K562 (cell line): Measurements from ENCODE around the gene ACVR2B. TPM values are rescaled to one million over a fixed set of nuclear protein-coding genes. Genes with fewer than 3 reads are reported as not detected.
A peak's percentile ranks its signal among the peaks of the same experiment; 100 is the strongest.

Experiments
- ATAC-seq: fragments of 200-7000 bp; cut with Tn5 transposase; 3 replicates; pipeline ENCODE4 v1.9.1; 2020; ENCODE audit warnings: moderate library complexity
- BruUV-seq: library from RNA; stranded (reverse); fragments of 400-500 nt; replicated peaks from 2 replicates; lab custom pipeline; 2021; lab: Mats Ljungman, UMichigan
- CTCF ChIA-PET: fragments of 300-600 bp; formaldehyde crosslinking; extraction: SDS; loops from one replicate; lab custom pipeline; 2021; ENCODE audit warnings: low intra/inter-chr PET ratio; lab: Yijun Ruan, JAX
- POLR2A ChIA-PET: fragments of 300-600, 350-650 bp; sonication (Branson Sonifier 250); formaldehyde crosslinking; extraction: SDS; loops from one replicate; lab custom pipeline; 2021; ENCODE audit warnings: antibody characterized with exemption, inconsistent platforms; lab: Yijun Ruan, JAX
- DNase-seq, 4 experiments: peaks; one replicate each; pipeline versions ENCODE4 v3.0.0 to v3.0.0-alpha.2; 2011 to 2018; ENCODE audit warnings: low spot score in 3 of 4, mixed read lengths in 3 of 4; ENCODE audit errors: extremely low read depth in 1 of 4
- FAIRE-seq: peaks from 2 replicates; lab custom pipeline; 2011; peaks lifted over from hg19 to GRCh38; lab: Jason Lieb, UNC
- H2AFZ ChIP-seq: 2 replicates; pipeline ENCODE4 v1.6.0; 2011; ENCODE audit warnings: low read depth, low read length, control low read depth, inconsistent platforms
- H3K27ac ChIP-seq: fragments of 200-600 bp; 3 replicates; pipeline ENCODE4 v1.8.0; 2011; ENCODE audit warnings: low read depth, mild to moderate bottlenecking, control low read depth, inconsistent platforms, low read length, moderate library complexity, mixed read lengths; ENCODE audit errors: extremely low read depth
- H3K27me3 ChIP-seq, 2 experiments: fragments of 300-600 bp in 1 of 2; 2 replicates in 1 of 2; 3 replicates in 1 of 2; pipeline versions ENCODE4 v1.6.0 to v1.8.0; 2011; ENCODE audit warnings: inconsistent platforms in 2 of 2, low read length in 2 of 2, mild to moderate bottlenecking in 1 of 2, mixed read lengths in 1 of 2, moderate library complexity in 1 of 2; ENCODE audit not compliant: control insufficient read depth in 2 of 2, insufficient read depth in 2 of 2
- H3K36me3 ChIP-seq: fragments of 300-600 bp; 3 replicates; pipeline ENCODE4 v1.8.0; 2011; ENCODE audit warnings: mild to moderate bottlenecking, low read length, inconsistent platforms; ENCODE audit not compliant: control insufficient read depth, insufficient read depth
- H3K4me1 ChIP-seq, 2 experiments: fragments of 200-600 bp in 1 of 2; replicated peaks in 1 of 2; 2 replicates in 1 of 2; 3 replicates in 1 of 2; pipeline versions ENCODE4 v1.5.1 to v1.8.0; 2011; ENCODE audit warnings: inconsistent platforms in 2 of 2, low read length in 2 of 2, mild to moderate bottlenecking in 1 of 2, mixed read lengths in 1 of 2, moderate library complexity in 1 of 2; ENCODE audit not compliant: control insufficient read depth in 2 of 2, insufficient read depth in 2 of 2
- H3K4me2 ChIP-seq: 2 replicates; pipeline ENCODE4 v1.6.1; 2011; ENCODE audit warnings: low read length, control low read depth, inconsistent platforms, mixed read lengths; ENCODE audit not compliant: insufficient read depth
- H3K4me3 ChIP-seq: fragments of 200-600 bp; sonication (generic), shearing (Covaris generic); 2 replicates; pipeline ENCODE4 v1.5.1; 2016; ENCODE audit warnings: control low read depth, inconsistent platforms
- H3K79me2 ChIP-seq: fragments of 200-600 bp; 3 replicates; pipeline ENCODE4 v1.8.0; 2011; ENCODE audit warnings: low read length, inconsistent platforms; ENCODE audit not compliant: control insufficient read depth, insufficient read depth
- H3K9ac ChIP-seq, 2 experiments: 2 replicates each; pipeline versions ENCODE4 v1.6.0 to v1.6.1; 2011; ENCODE audit warnings: low read depth in 2 of 2, low read length in 2 of 2, control low read depth in 1 of 2, inconsistent platforms in 1 of 2, mild to moderate bottlenecking in 1 of 2, mixed read lengths in 1 of 2; ENCODE audit not compliant: insufficient read depth in 1 of 2
- H3K9me1 ChIP-seq: one replicate; pipeline ENCODE4 v1.6.0; 2011; ENCODE audit warnings: inconsistent platforms, mild to moderate bottlenecking, low read length, moderate library complexity; ENCODE audit not compliant: control insufficient read depth, insufficient read depth
- H3K9me3 ChIP-seq: replicated peaks from 2 replicates; pipeline ENCODE4 v1.5.1; 2011; ENCODE audit warnings: low read depth, low read length, inconsistent platforms; ENCODE audit not compliant: control insufficient read depth, insufficient read depth
- H4K20me1 ChIP-seq: replicated peaks from 2 replicates; pipeline ENCODE4 v1.6.1; 2011; ENCODE audit warnings: low read length, inconsistent platforms, mixed read lengths; ENCODE audit not compliant: control insufficient read depth, insufficient read depth
- CTBP1 ChIP-seq: fragments of 450-650 bp; IDR thresholded peaks from 2 replicates; pipeline ENCODE4 v1.6.1; 2016; ENCODE audit warnings: borderline replicate concordance
- KLF6 ChIP-seq: fragments of 250-450 bp; sonication (Bioruptor Pico); IDR thresholded peaks from 2 replicates; pipeline ENCODE4 v1.4.0; 2020; ENCODE audit warnings: mild to moderate bottlenecking, moderate library complexity, borderline replicate concordance
- MECOM ChIP-seq: fragments of 250-450 bp; sonication (Bioruptor Pico); IDR thresholded peaks from 2 replicates; pipeline ENCODE4 v1.8.0; 2022; ENCODE audit warnings: inconsistent platforms
- NFIC ChIP-seq: fragments of 450-650 bp; IDR thresholded peaks from 2 replicates; pipeline ENCODE4 v1.6.1; 2017; ENCODE audit warnings: mild to moderate bottlenecking, inconsistent platforms
- ZBTB11 ChIP-seq, 3 experiments: fragments of 200-800 bp in 1 of 3; fragments of 250-450 bp in 1 of 3; fragments of 450-650 bp in 1 of 3; sonication (Bioruptor Pico) in 1 of 3; sonication (Bioruptor generic) in 1 of 3; formaldehyde crosslinking in 1 of 3; IDR thresholded peaks; 2 replicates each; pipeline versions ENCODE4 v1.6.1 to v1.8.0; 2016 to 2022; ENCODE audit warnings: mild to moderate bottlenecking in 2 of 3, missing genetic modification characterization in 2 of 3, missing compliant biosample characterization in 1 of 3, moderate library complexity in 1 of 3
- WGBS: fragments of 100-300 bp; shearing (Covaris generic); methylation state at CpG from one replicate; pipeline ENCODE4 v1.1.6; 2016; ENCODE audit warnings: low coverage, mixed read lengths; ENCODE audit not compliant: insufficient coverage; ENCODE audit errors: missing lambda C conversion rate; 5-methylcytosine and 5-hydroxymethylcytosine counted together
- in situ Hi-C: fragments of 300-500 bp; cut with MboI; formaldehyde crosslinking; loops from 4 replicates; pipeline ENCODE4 v1.15.0; 2018; ENCODE audit warnings: inconsistent platforms, mixed read lengths
- intact Hi-C: fragments of 100-400 bp; cut with micrococcal nuclease; formaldehyde crosslinking; loops from 2 replicates; pipeline ENCODE4 v1.14.2; 2022
- polyA plus RNA-seq, 8 experiments: library from polyadenylated mRNA; depleted of rRNA in 4 of 8; stranded (reverse) in 5 of 8; unstranded in 3 of 8; fragments of >200 nt; fragmentation: Nextera tagmentation in 2 of 8; fragmentation: Illumina TruSeq in 1 of 8; extraction: Ambion mirVana in 2 of 8; extraction: Trizol in 1 of 8; gene quantifications; 2 replicates each; pipeline versions ENCODE4 v1.2.1 to v1.2.3, GENCODE V29; 2011 to 2014; ENCODE audit warnings: inconsistent platforms in 1 of 8, missing spikeins in 1 of 8
- total RNA-seq, 7 experiments: library from RNA; depleted of rRNA in 6 of 7; stranded (reverse); fragments of >200 nt in 6 of 7; fragmentation: Illumina TruSeq in 2 of 7; extraction: Trizol in 2 of 7; gene quantifications; 2 replicates each; pipeline versions ENCODE4 v1.2.1 to v1.2.3, GENCODE V29; 2011 to 2021; ENCODE audit warnings: low replicate concordance in 1 of 7
- TF ChIP-seq, protein P1 (sequence below): fragments of 450-650 bp; conservative IDR thresholded peaks from 2 replicates; pipeline ENCODE4 v1.6.1; 2016; ENCODE audit warnings: missing genetic modification characterization, low read depth, mild to moderate bottlenecking, control low read depth, missing compliant biosample characterization

Gene ACVR2B
- total and polyA plus RNA-seq, 9 of the 15 experiments (the other 6 are each of a cell fraction or from before 2014, with no cell fraction given) = 1.8 to 23.7 (median 7.1) TPM

GRCh38 chr3:38511546-38511945, 57.9 kb downstream of the ACVR2B start (continued):
- TF ChIP-seq ZBTB11 (CRISPR knock-in tag; IDR thresholded peaks at IDR 0.05) (no peak), KLF6 (CRISPR knock-in tag) (no peak), MECOM (CRISPR knock-in tag) (no peak), CTBP1 (no peak)

DNA sequence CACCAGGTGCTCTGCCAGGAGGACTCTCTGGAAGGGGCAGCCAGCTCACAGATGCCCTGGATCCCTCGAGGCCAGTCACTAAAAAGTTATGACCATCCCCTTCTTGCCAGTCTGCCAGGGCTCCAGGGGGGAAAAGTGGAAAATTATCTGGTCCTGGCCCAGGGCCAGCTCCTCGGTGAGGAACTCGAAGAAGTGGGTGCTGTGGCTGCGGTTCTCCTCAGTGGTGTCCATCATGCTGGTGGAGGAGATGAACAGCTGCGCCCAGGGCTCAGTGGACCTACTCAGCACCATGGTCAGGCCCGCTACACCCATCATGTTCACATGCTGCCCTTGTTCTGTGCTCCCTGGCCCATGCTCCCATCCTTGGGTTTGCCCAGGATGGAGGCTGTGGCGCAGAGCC, 61.7 kb downstream of the ACVR2B start:
- no peak for DNase-seq
- ATAC-seq = no peak
- TF ChIP-seq NFIC = peak; percentile 44; the same call in 1 of the 2 replicates
- TF ChIP-seq, protein P1, sequence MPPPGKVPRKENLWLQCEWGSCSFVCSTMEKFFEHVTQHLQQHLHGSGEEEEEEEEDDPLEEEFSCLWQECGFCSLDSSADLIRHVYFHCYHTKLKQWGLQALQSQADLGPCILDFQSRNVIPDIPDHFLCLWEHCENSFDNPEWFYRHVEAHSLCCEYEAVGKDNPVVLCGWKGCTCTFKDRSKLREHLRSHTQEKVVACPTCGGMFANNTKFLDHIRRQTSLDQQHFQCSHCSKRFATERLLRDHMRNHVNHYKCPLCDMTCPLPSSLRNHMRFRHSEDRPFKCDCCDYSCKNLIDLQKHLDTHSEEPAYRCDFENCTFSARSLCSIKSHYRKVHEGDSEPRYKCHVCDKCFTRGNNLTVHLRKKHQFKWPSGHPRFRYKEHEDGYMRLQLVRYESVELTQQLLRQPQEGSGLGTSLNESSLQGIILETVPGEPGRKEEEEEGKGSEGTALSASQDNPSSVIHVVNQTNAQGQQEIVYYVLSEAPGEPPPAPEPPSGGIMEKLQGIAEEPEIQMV (tag) = no peak
- FAIRE-seq = no peak
- Histone ChIP-seq H3K9ac (peak overlapping the region in 1 of 2 experiments; percentile 31; a peak in 1 of 4 replicates), H3K9me1 (no peaks in the 10 kb centered on the region), H3K27me3 (no peaks in the 10 kb centered on the region), H3K4me2 (no peak overlapping the region), H2AFZ (no peak overlapping the region), H3K4me3 (no peak overlapping the region), H3K9me3 (no peaks in the 10 kb centered on the region), H4K20me1 (no peaks in the 10 kb centered on the region), H3K36me3 (peaks cover 15% of the 10 kb centered on the region; the same call in 2 of the 3 replicates), H3K4me1 (no peaks in the 10 kb centered on the region), H3K79me2 (no peaks in the 10 kb centered on the region), H3K27ac (no peak overlapping the region)
- WGBS = 82% methylated on average over 7 of the region's 7 CpGs
- ChIA-PET CTCF (no interaction called here), POLR2A (interaction anchor here (0.7 to 1.2 kb wide), 2 partner anchors 96 to 153 kb away, joined by 3 read pairs; no protein-coding TSS in a partner anchor)
- intact Hi-C loops (no loop called here), in situ Hi-C loops (no loop called here)
- BruUV-seq = no TSS peak
